PC-9 (cell line): ENCODE measurements around the gene ACSL4. TPM values are rescaled to one million over a fixed set of nuclear protein-coding genes. Genes with fewer than 3 reads are reported as not detected.

ENCODE experiments used
- BruUV-seq: library from RNA; stranded (reverse); fragments of 400-500 nt; replicated peaks from 2 replicates; lab custom pipeline; 2021; lab: Mats Ljungman, UMichigan
- CTCF ChIA-PET: fragments of 300-600 bp; sonication (Branson Sonifier 250); formaldehyde crosslinking; loops from one replicate; lab custom pipeline; 2022; ENCODE audit warnings: antibody characterized with exemption; lab: Charles Lee
- POLR2A ChIA-PET: fragments of 300-600 bp; sonication (Branson Sonifier 250); formaldehyde crosslinking; loops from one replicate; lab custom pipeline; 2022; ENCODE audit warnings: antibody characterized with exemption; ENCODE audit not compliant: unreplicated experiment; lab: Charles Lee
- DNase-seq, 2 experiments: peaks; one replicate each; pipeline versions ENCODE4 v3.0.0 to v3.0.0-alpha.2; 2015 to 2022; ENCODE audit warnings: mixed read lengths in 1 of 2
- H2AFZ ChIP-seq: fragments of 200-600 bp; sonication (generic); 2 replicates; pipeline ENCODE4 v1.8.1; 2017; ENCODE audit warnings: antibody characterized with exemption
- H3F3A ChIP-seq: fragments of 200-600 bp; sonication (generic); 2 replicates; pipeline ENCODE4 v1.8.1; 2017; ENCODE audit warnings: antibody characterized with exemption, mild to moderate bottlenecking, low read depth; ENCODE audit not compliant: insufficient read depth
- H3K27ac ChIP-seq: fragments of 200-600 bp; sonication (generic); 2 replicates; pipeline ENCODE4 v1.6.1; 2016; ENCODE audit warnings: mixed run types
- H3K27me3 ChIP-seq: fragments of 200-600 bp; sonication (generic); 2 replicates; pipeline ENCODE4 v1.6.1; 2016; ENCODE audit warnings: low read depth, mixed run types; ENCODE audit not compliant: insufficient read depth
- H3K36me3 ChIP-seq: fragments of 200-600 bp; sonication (generic); 2 replicates; pipeline ENCODE4 v1.6.1; 2016; ENCODE audit warnings: low read depth, mixed run types
- H3K4me1 ChIP-seq: fragments of 200-600 bp; sonication (generic); replicated peaks from 2 replicates; pipeline ENCODE4 v1.6.1; 2016; ENCODE audit warnings: mixed run types; ENCODE audit not compliant: insufficient read depth
- H3K4me2 ChIP-seq: fragments of 200-600 bp; sonication (generic); 2 replicates; pipeline ENCODE4 v1.6.1; 2017; ENCODE audit warnings: mixed run types
- H3K4me3 ChIP-seq: fragments of 200-600 bp; sonication (generic); 2 replicates; pipeline ENCODE4 v1.6.1; 2016; ENCODE audit warnings: mixed run types
- H3K79me2 ChIP-seq: fragments of 200-600 bp; sonication (generic); 2 replicates; pipeline ENCODE4 v1.6.1; 2017; ENCODE audit warnings: low read depth, mixed run types
- H3K9me2 ChIP-seq: fragments of 200-600 bp; sonication (generic); 2 replicates; pipeline ENCODE4 v1.8.1; 2017; ENCODE audit warnings: mild to moderate bottlenecking; ENCODE audit not compliant: insufficient read depth
- H3K9me3 ChIP-seq: fragments of 200-600 bp; sonication (generic); 2 replicates; pipeline ENCODE4 v1.8.1; 2016; ENCODE audit warnings: low read depth; ENCODE audit not compliant: insufficient read depth
- H4K20me1 ChIP-seq: fragments of 200-600 bp; sonication (generic); 2 replicates; pipeline ENCODE4 v1.8.1; 2017; ENCODE audit not compliant: insufficient read depth
- CTCF ChIP-seq: fragments of 200-600 bp; sonication (generic); conservative IDR thresholded peaks from 2 replicates; pipeline ENCODE4 v1.6.1; 2017; ENCODE audit warnings: mixed run types, antibody characterized with exemption, mild to moderate bottlenecking, moderate library complexity
- EZH2 ChIP-seq: fragments of 200-600 bp; sonication (generic); IDR thresholded peaks from 2 replicates; pipeline ENCODE4 v1.8.0; 2017; ENCODE audit warnings: antibody characterized with exemption, low read depth
- intact Hi-C: fragments of 100-400 bp; cut with micrococcal nuclease; formaldehyde crosslinking; loops from one replicate; pipeline ENCODE4 v1.10.0; 2022; ENCODE audit not compliant: unreplicated experiment
- total RNA-seq: library from RNA; stranded (reverse); gene quantifications from 2 replicates; pipeline ENCODE4 v1.2.3, GENCODE V29; 2021

Gene ACSL4
- total RNA-seq, 1 experiment from 2014 or later = 81.1 TPM

- DNase-seq = no peak
- H4K20me1 ChIP-seq = no peaks in the 10 kb centered on the region
- H3K4me2 ChIP-seq = no peak within 1 kb of the TSS
- no peaks in the 10 kb centered on the region for H3K4me1 ChIP-seq
- H3K9me2 ChIP-seq = peaks cover 5% of the 10 kb centered on the region; the same call in 1 of the 2 replicates
- no peak for TF ChIP-seq EZH2
- no peak for TF ChIP-seq CTCF
- no peak within 1 kb of the TSS for H2AFZ ChIP-seq
- H3K36me3 ChIP-seq = no peaks in the 10 kb centered on the region
- POLR2A ChIA-PET = no interaction called here
- CTCF ChIA-PET = no interaction called here
- H3K9me3 ChIP-seq = no peaks in the 10 kb centered on the region
- no peak within 1 kb of the TSS for H3K4me3 ChIP-seq
- H3F3A ChIP-seq = no peaks in the 10 kb centered on the region
- no peaks in the 10 kb centered on the region for H3K27me3 ChIP-seq
- intact Hi-C loops = no loop called here
- no peaks in the 10 kb centered on the region for H3K79me2 ChIP-seq
- no TSS peak for BruUV-seq
- no peak within 1 kb of the TSS for H3K27ac ChIP-seq
Measured at GRCh38 chrX:109624641-109625616, 108.1 kb downstream of the ACSL4 start, which contains the start of gene KCNE5. KCNE5 (minus strand) TSS chrX:109625172; CDS start chrX:109625020, 152 bp downstream.

- H3K4me2 ChIP-seq = no peak overlapping the region
- H3K27me3 ChIP-seq = no peaks in the 10 kb centered on the region
- ChIA-PET CTCF (no interaction called here), POLR2A (no interaction called here)
- no peak for TF ChIP-seq EZH2
- TF ChIP-seq CTCF = no peak
- no peaks in the 10 kb centered on the region for H3K4me1 ChIP-seq
- BruUV-seq = no TSS peak
- intact Hi-C loops = no loop called here
- H2AFZ ChIP-seq = no peak overlapping the region
- no peak for DNase-seq
- H3K27ac ChIP-seq = no peak overlapping the region
- no peaks in the 10 kb centered on the region for H3K9me2 ChIP-seq
- no peak overlapping the region for H3K4me3 ChIP-seq
- no peaks in the 10 kb centered on the region for H4K20me1 ChIP-seq
- no peaks in the 10 kb centered on the region for H3K9me3 ChIP-seq
- no peaks in the 10 kb centered on the region for H3K36me3 ChIP-seq
- no peaks in the 10 kb centered on the region for H3F3A ChIP-seq
- H3K79me2 ChIP-seq = no peaks in the 10 kb centered on the region
Measured at GRCh38 chrX:109623997-109624396, 109.1 kb downstream of the ACSL4 start.

GRCh38 chrX:109622270-109622669 is 110.8 kb downstream of the ACSL4 start:
- intact Hi-C loops = no loop called here
- ChIA-PET CTCF (no interaction called here), POLR2A (no interaction called here)
- no peaks in the 10 kb centered on the region for H3K27me3 ChIP-seq
- no peak overlapping the region for H2AFZ ChIP-seq
- no peaks in the 10 kb centered on the region for H3K9me2 ChIP-seq
- no peak overlapping the region for H3K27ac ChIP-seq
- H4K20me1 ChIP-seq = no peaks in the 10 kb centered on the region
- no peaks in the 10 kb centered on the region for H3K9me3 ChIP-seq
- H3K4me1 ChIP-seq = no peaks in the 10 kb centered on the region
- H3K4me3 ChIP-seq = no peak overlapping the region
- no peaks in the 10 kb centered on the region for H3K36me3 ChIP-seq
- H3F3A ChIP-seq = no peaks in the 10 kb centered on the region
- TF ChIP-seq CTCF = no peak
- TF ChIP-seq EZH2 = no peak
- DNase-seq = no peak
- no TSS peak for BruUV-seq
- H3K4me2 ChIP-seq = no peak overlapping the region
- H3K79me2 ChIP-seq = no peaks in the 10 kb centered on the region
